ENCODE data around the gene STAMBP.
"Not testable (repeated sequence)": the region's sequence is repeated elsewhere in the genome, so short reads cannot be mapped to it uniquely, and the experiment has no call there.

The STAMBP gene

GRCh38 chr2:73903949-73904613 lies 75.3 kb downstream of the STAMBP start:
- DNase-seq (ENCODE audit: low read depth in 1 of 2, low spot score in 1 of 2) = not testable (repeated sequence)

- DNase-seq (ENCODE audit: low read depth in 1 of 2, low spot score in 1 of 2) = no peak
Measured at GRCh38 chr2:73904952-73905351, 76.2 kb downstream of the STAMBP start.

- no peak for DNase-seq (ENCODE audit: low read depth in 1 of 2, low spot score in 1 of 2)
Measured at GRCh38 chr2:73906847-73907505, 78.2 kb downstream of the STAMBP start.

GRCh38 chr2:73907840-73908452 lies 79.2 kb downstream of the STAMBP start:
- DNase-seq (ENCODE audit: low read depth in 1 of 2, low spot score in 1 of 2) = peak; percentile 23 to 26

- DNase-seq (ENCODE audit: low read depth in 1 of 2, low spot score in 1 of 2) = no peak
Measured at GRCh38 chr2:73908689-73909652, 80.2 kb downstream of the STAMBP start.

- no peak for DNase-seq (ENCODE audit: low read depth in 1 of 2, low spot score in 1 of 2)
Measured at GRCh38 chr2:73910873-73911547, 82.2 kb downstream of the STAMBP start.

- DNase-seq (ENCODE audit: low read depth in 1 of 2, low spot score in 1 of 2) = no peak
Measured at GRCh38 chr2:73911548-73912208, 82.9 kb downstream of the STAMBP start.

- DNase-seq (ENCODE audit: low read depth in 1 of 2, low spot score in 1 of 2) = no peak
Measured at GRCh38 chr2:73913414-73914054, 84.8 kb downstream of the STAMBP start.

GRCh38 chr2:73914667-73915066 lies 85.9 kb downstream of the STAMBP start:
- DNase-seq (ENCODE audit: low read depth in 1 of 2, low spot score in 1 of 2) = no peak

- DNase-seq (ENCODE audit: low read depth in 1 of 2, low spot score in 1 of 2) = no peak
Measured at GRCh38 chr2:73915437-73915993, 86.8 kb downstream of the STAMBP start.

GRCh38 chr2:73916666-73917065 lies 87.9 kb downstream of the STAMBP start:
- no peak for DNase-seq (ENCODE audit: low read depth in 1 of 2, low spot score in 1 of 2)

- no peak for DNase-seq (ENCODE audit: low read depth in 1 of 2, low spot score in 1 of 2)
Measured at GRCh38 chr2:73917296-73917695, 88.5 kb downstream of the STAMBP start.

- no peak for DNase-seq (ENCODE audit: low read depth in 1 of 2, low spot score in 1 of 2)
Measured at GRCh38 chr2:73917696-73918207, 89.0 kb downstream of the STAMBP start.

- DNase-seq (ENCODE audit: low read depth in 1 of 2, low spot score in 1 of 2) = no peak
Measured at GRCh38 chr2:73918856-73919255, 90.1 kb downstream of the STAMBP start.

GRCh38 chr2:73919596-73920228 lies 91.0 kb downstream of the STAMBP start:
- no peak for DNase-seq (ENCODE audit: low read depth in 1 of 2, low spot score in 1 of 2)

- DNase-seq (ENCODE audit: low read depth in 1 of 2, low spot score in 1 of 2) = no peak
Measured at GRCh38 chr2:73920577-73921545, 92.1 kb downstream of the STAMBP start.

- DNase-seq (ENCODE audit: low read depth in 1 of 2, low spot score in 1 of 2) = no peak
Measured at GRCh38 chr2:73921581-73921980, 92.8 kb downstream of the STAMBP start.

- DNase-seq (ENCODE audit: low read depth in 1 of 2, low spot score in 1 of 2) = no peak
Measured at GRCh38 chr2:73922681-73923080, 93.9 kb downstream of the STAMBP start.
